GM12878 (cell line): ENCODE data around the gene TM9SF2. TPM values are rescaled to one million over a fixed set of nuclear protein-coding genes. Genes with fewer than 3 reads are reported as not detected.

Experiments used
- ATAC-seq: fragments of 200-7000 bp; cut with Tn5 transposase; 3 replicates; pipeline ENCODE4 v1.9.1; 2020; ENCODE audit warnings: mild to moderate bottlenecking, moderate library complexity
- BruUV-seq: library from RNA; stranded (reverse); fragments of 400-500 nt; replicated peaks from 2 replicates; lab custom pipeline; 2021; lab: Mats Ljungman, UMichigan
- CTCF ChIA-PET: fragments of 300-600 bp; sonication (Branson Sonifier 250); formaldehyde crosslinking; extraction: SDS; loops from one replicate; lab custom pipeline; 2021; ENCODE audit warnings: inconsistent platforms; lab: Yijun Ruan, JAX
- POLR2A ChIA-PET: fragments of 350-600 bp; formaldehyde crosslinking; extraction: SDS; loops from one replicate; lab custom pipeline; 2021; ENCODE audit warnings: inconsistent platforms; lab: Charles Lee
- RAD21 ChIA-PET: fragments of 300-600 bp; sonication (Branson Sonifier 250); formaldehyde crosslinking; loops from one replicate; lab custom pipeline; 2023; ENCODE audit warnings: antibody characterized with exemption; ENCODE audit not compliant: unreplicated experiment; lab: Charles Lee
- SMC1A ChIA-PET: fragments of 300-600 bp; sonication (Branson Sonifier 250); formaldehyde crosslinking; loops from one replicate; lab custom pipeline; 2023; ENCODE audit not compliant: unreplicated experiment, uncharacterized antibody; lab: Charles Lee
- DNase-seq: peaks from one replicate; pipeline ENCODE4 v3.0.0-alpha.2; 2011; ENCODE audit warnings: low read depth, low spot score
- FAIRE-seq: peaks from 3 replicates; lab custom pipeline; 2011; peaks lifted over from hg19 to GRCh38; lab: Jason Lieb, UNC
- H2AFZ ChIP-seq: 2 replicates; pipeline ENCODE4 v1.6.0; 2011; ENCODE audit warnings: low read depth, low read length, control low read depth; ENCODE audit not compliant: control insufficient read depth
- H3K27ac ChIP-seq: 2 replicates; pipeline ENCODE4 v1.5.1; 2011; ENCODE audit warnings: control low read depth; ENCODE audit not compliant: control insufficient read depth, insufficient read depth
- H3K27me3 ChIP-seq, 2 experiments: replicated peaks in 1 of 2; 2 replicates each; pipeline versions ENCODE4 v1.6.0 to v1.6.1; 2011; ENCODE audit warnings: low read length in 1 of 2; ENCODE audit not compliant: control insufficient read depth in 2 of 2, insufficient read depth in 2 of 2
- H3K36me3 ChIP-seq, 2 experiments: 2 replicates each; pipeline ENCODE4 v1.5.1; 2011; ENCODE audit warnings: low read length in 1 of 2; ENCODE audit not compliant: control insufficient read depth in 2 of 2, insufficient read depth in 2 of 2
- H3K4me1 ChIP-seq: 2 replicates; pipeline ENCODE4 v1.6.1; 2011; ENCODE audit warnings: mild to moderate bottlenecking, low read length, moderate library complexity, mixed read lengths; ENCODE audit not compliant: control insufficient read depth, insufficient read depth
- H3K4me2 ChIP-seq: 2 replicates; pipeline ENCODE4 v1.6.0; 2011; ENCODE audit warnings: control low read depth; ENCODE audit not compliant: control insufficient read depth, insufficient read depth
- H3K4me3 ChIP-seq: fragments of 200-600 bp; sonication (generic); 2 replicates; pipeline ENCODE4 v1.5.1; 2016
- H3K79me2 ChIP-seq: 2 replicates; pipeline ENCODE4 v1.6.0; 2011; ENCODE audit warnings: low read length; ENCODE audit not compliant: control insufficient read depth, insufficient read depth
- H3K9ac ChIP-seq: 2 replicates; pipeline ENCODE4 v1.8.0; 2011; ENCODE audit warnings: low read length, control low read depth, mixed read lengths; ENCODE audit not compliant: control insufficient read depth, insufficient read depth
- H3K9me3 ChIP-seq: replicated peaks from 3 replicates; pipeline ENCODE4 v1.5.1; 2011; ENCODE audit warnings: mild to moderate bottlenecking, low read length; ENCODE audit not compliant: control insufficient read depth, insufficient read depth
- H4K20me1 ChIP-seq: 2 replicates; pipeline ENCODE4 v1.6.0; 2011; ENCODE audit not compliant: control insufficient read depth, insufficient read depth
- LARP7 ChIP-seq: fragments of 450-650 bp; IDR thresholded peaks from 2 replicates; pipeline ENCODE4 v1.6.1; 2017; ENCODE audit warnings: mild to moderate bottlenecking
- MEF2B ChIP-seq: fragments of 450-650 bp; IDR thresholded peaks from 2 replicates; pipeline ENCODE4 v1.6.1; 2018; ENCODE audit warnings: mild to moderate bottlenecking, moderate library complexity; ENCODE audit not compliant: partially characterized antibody, poor library complexity, severe bottlenecking
- NKRF ChIP-seq: fragments of 450-650 bp; conservative IDR thresholded peaks from 2 replicates; pipeline ENCODE4 v1.6.1; 2017; ENCODE audit warnings: mild to moderate bottlenecking, moderate library complexity
- PRDM15 ChIP-seq: fragments of 450-650 bp; formaldehyde crosslinking; IDR thresholded peaks from 2 replicates; pipeline ENCODE4 v1.4.0; 2020; ENCODE audit warnings: mild to moderate bottlenecking, moderate library complexity
- RELB ChIP-seq: fragments of 450-650 bp; IDR thresholded peaks from 2 replicates; pipeline ENCODE4 v1.6.1; 2017; ENCODE audit warnings: low read depth, mild to moderate bottlenecking, moderate library complexity
- RUNX3 ChIP-seq: IDR thresholded peaks from 2 replicates; pipeline ENCODE4 v1.6.1; 2012; ENCODE audit warnings: low read length, inconsistent platforms
- SP1 ChIP-seq: IDR thresholded peaks from one replicate; pipeline ENCODE4 v1.6.1; 2011; ENCODE audit warnings: low read depth, low read length
- SUZ12 ChIP-seq: fragments of 200-600 bp; sonication (generic); IDR thresholded peaks from one replicate; pipeline ENCODE4 v1.6.1; 2018; ENCODE audit warnings: antibody characterized with exemption, mild to moderate bottlenecking; ENCODE audit not compliant: unreplicated experiment
- ZNF217 ChIP-seq: fragments of 450-650 bp; IDR thresholded peaks from 2 replicates; pipeline ENCODE4 v1.6.1; 2017; ENCODE audit warnings: antibody characterized with exemption, mild to moderate bottlenecking
- WGBS: methylation state at CpG from one replicate; pipeline ENCODE4 v1.1.6; 2016; ENCODE audit warnings: low lambda C conversion rate; ENCODE audit not compliant: insufficient replicate concordance, insufficient coverage; ENCODE audit errors: missing lambda C conversion rate; 5-methylcytosine and 5-hydroxymethylcytosine counted together
- in situ Hi-C: fragments of 300-500 bp; cut with MboI; formaldehyde crosslinking; loops from 9 replicates; pipeline ENCODE4 v1.14.3; 2018; ENCODE audit warnings: mixed read lengths
- intact Hi-C: fragments of 100-400 bp; cut with micrococcal nuclease; formaldehyde crosslinking; loops from one replicate; pipeline ENCODE4 v1.14.2; 2022; ENCODE audit not compliant: unreplicated experiment
- polyA plus RNA-seq, 11 experiments: library from polyadenylated mRNA; depleted of rRNA in 4 of 11; unstranded in 6 of 11; stranded (reverse) in 5 of 11; fragments of >200 nt; fragmentation: Nextera tagmentation in 4 of 11; fragmentation: Illumina TruSeq in 1 of 11; extraction: Ambion mirVana in 4 of 11; extraction: Trizol in 1 of 11; gene quantifications; 1 replicate in 1 of 11; 2 replicates in 10 of 11; pipeline versions ENCODE4 v1.2.1 to v1.2.3, GENCODE V29; 2011 to 2016; ENCODE audit warnings: inconsistent platforms in 2 of 11, missing spikeins in 2 of 11, low read depth in 1 of 11
- total RNA-seq, 4 experiments: library from RNA; depleted of rRNA in 3 of 4; stranded (reverse); fragments of >200 nt in 3 of 4; fragmentation: Illumina TruSeq in 1 of 4; extraction: Trizol in 1 of 4; gene quantifications; 2 replicates each; pipeline versions ENCODE4 v1.2.1 to v1.2.3, GENCODE V29; 2013 to 2021

The TM9SF2 gene
- total and polyA plus RNA-seq, 10 of the 15 experiments (the other 5 are each of a cell fraction or from before 2014, with no cell fraction given): 34.6 to 128 (median 79.2) TPM

- Histone ChIP-seq H3K36me3 (no peaks in the 10 kb centered on the region), H3K27me3 (no peaks in the 10 kb centered on the region; a peak in 1 of 4 replicates), H3K4me2 (no peak overlapping the region), H3K9ac (no peak overlapping the region), H3K9me3 (no peaks in the 10 kb centered on the region; the same call in 2 of the 3 replicates), H2AFZ (no peak overlapping the region), H4K20me1 (no peaks in the 10 kb centered on the region), H3K4me3 (no peak overlapping the region), H3K79me2 (no peaks in the 10 kb centered on the region), H3K4me1 (no peaks in the 10 kb centered on the region), H3K27ac (no peak overlapping the region)
- ChIA-PET SMC1A (interaction anchor here (0.5 kb wide), 1 partner anchor 11 kb away, joined by 4 read pairs; no protein-coding TSS in a partner anchor), POLR2A (interaction anchor here (0.6 kb wide), 1 partner anchor 21 kb away, joined by 4 read pairs; no protein-coding TSS in a partner anchor), RAD21 (no interaction called here), CTCF (interaction anchor here (0.6 to 2.4 kb wide), 6 partner anchors 18 to 198 kb away, joined by 3 to 13 read pairs (median 3); no protein-coding TSS in a partner anchor)
- in situ Hi-C loops: no loop called here
- BruUV-seq: no TSS peak
- FAIRE-seq (no peak), ATAC-seq (no peak), DNase-seq (no peak)
- TF ChIP-seq RUNX3: no peak
- no peak for TF ChIP-seq SUZ12
- TF ChIP-seq SP1: no peak
- no peak for TF ChIP-seq ZNF217
- TF ChIP-seq MEF2B: no peak
- no peak for TF ChIP-seq RELB
- no peak for TF ChIP-seq LARP7
- no peak for TF ChIP-seq NKRF
- no peak for TF ChIP-seq PRDM15 (CRISPR knock-in tag)
- 64% methylated on average over 4 of the region's 4 CpGs for WGBS
- intact Hi-C loops: no loop called here
These were observed 33.5 kb upstream of the TM9SF2 start for GRCh38 chr13:99467764-99468163.
